Measurements from ENCODE around the gene KRTAP20-4.

KRTAP20-4 gene

GRCh38 chr21:30616125-30616524 is 4.3 kb upstream of the KRTAP20-4 start, which contains the start of gene KRTAP20-1:
Gene KRTAP20-1 (plus strand): TSS chr21:30616425. CDS start chr21:30616455, 30 bp downstream.
- in situ Hi-C loops (cut with MboI; ENCODE audit: low pct_unique_long_range_greater_than_20kb, low sequenced_read_pairs, unreplicated experiment): loop anchor here (25.0 kb wide), 1 partner anchor 96 kb away; the partner anchor contains the start of gene KRTAP21-3
- no peak for TF ChIP-seq CTCF (IDR thresholded peaks at IDR 0.05; ENCODE audit: extremely low read depth, insufficient read depth, missing control alignments)
- no peak for DNase-seq (ENCODE audit: low spot score)

- in situ Hi-C loops (cut with MboI; ENCODE audit: low pct_unique_long_range_greater_than_20kb, low sequenced_read_pairs, unreplicated experiment): loop anchor here (25.0 kb wide), 1 partner anchor 92 kb away; the partner anchor contains the start of gene KRTAP21-3
- no peak for TF ChIP-seq CTCF (IDR thresholded peaks at IDR 0.05; ENCODE audit: extremely low read depth, insufficient read depth, missing control alignments)
- DNase-seq (ENCODE audit: low spot score): no peak
Observed at GRCh38 chr21:30620080-30620479, 347 bp upstream of the KRTAP20-4 start.

DNA sequence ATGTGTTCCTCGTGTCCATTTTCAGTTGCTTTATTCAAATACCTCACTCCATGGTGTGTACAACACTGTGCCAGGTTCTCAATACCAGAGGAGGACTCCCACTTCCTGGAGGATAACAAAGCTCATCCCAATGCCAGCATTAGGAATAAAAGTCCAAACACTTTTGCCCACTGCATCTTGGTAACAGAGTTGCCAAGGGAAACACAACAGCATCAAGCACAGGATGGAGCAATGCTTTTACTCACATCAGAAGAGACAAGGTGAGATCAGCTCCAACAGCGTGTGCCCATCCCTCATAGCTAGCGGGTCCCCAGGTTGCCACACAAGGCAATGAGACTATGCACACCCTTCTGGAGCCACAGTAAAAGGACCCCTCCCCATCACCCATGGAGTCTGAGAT is 2.9 kb downstream of the KRTAP20-4 start:
- no peak for DNase-seq (ENCODE audit: low spot score)
- in situ Hi-C loops (cut with MboI; ENCODE audit: low pct_unique_long_range_greater_than_20kb, low sequenced_read_pairs, unreplicated experiment): loop anchor here (25.0 kb wide), 1 partner anchor 89 kb away; the partner anchor contains the start of gene KRTAP21-3
- TF ChIP-seq CTCF (IDR thresholded peaks at IDR 0.05; ENCODE audit: extremely low read depth, insufficient read depth, missing control alignments): no peak

DNA sequence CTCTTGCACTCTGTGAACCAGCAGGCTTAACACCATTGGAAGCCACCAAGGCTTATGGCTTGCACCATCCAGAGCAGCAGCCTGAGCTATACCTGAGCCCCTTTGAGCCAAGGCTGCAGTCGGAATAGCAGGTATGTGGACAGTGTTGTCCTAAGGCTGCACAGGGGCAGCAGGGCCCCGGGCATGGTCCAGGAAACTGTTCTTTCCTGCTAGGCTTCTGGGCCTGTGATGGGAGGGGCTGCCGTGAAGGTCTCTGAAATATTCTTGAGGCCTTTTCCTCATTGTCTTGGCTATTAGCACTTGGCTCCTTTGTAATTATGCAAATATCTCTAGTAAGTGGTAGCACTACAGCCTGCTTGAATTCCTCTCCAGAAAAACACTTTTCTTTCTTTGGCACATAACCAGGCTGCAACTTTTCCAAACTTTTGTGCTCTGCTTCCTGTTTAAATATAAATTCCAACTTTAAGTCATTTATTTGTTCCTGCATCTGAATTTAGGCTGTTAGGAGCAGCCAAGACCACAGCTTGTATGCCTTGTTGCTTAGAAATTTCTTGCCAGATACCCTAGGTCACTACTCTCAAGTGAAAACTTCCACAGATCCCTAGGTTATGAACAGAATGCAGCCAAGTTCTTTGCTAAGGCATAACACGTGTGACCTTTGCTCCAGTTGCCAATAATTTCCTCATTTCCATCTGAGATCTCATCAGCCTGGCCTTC is 5.2 kb downstream of the KRTAP20-4 start:
- no peak for DNase-seq (ENCODE audit: low spot score)
- no peak for TF ChIP-seq CTCF (IDR thresholded peaks at IDR 0.05; ENCODE audit: extremely low read depth, insufficient read depth, missing control alignments)
- in situ Hi-C loops (cut with MboI; ENCODE audit: low pct_unique_long_range_greater_than_20kb, low sequenced_read_pairs, unreplicated experiment): no loop called here

DNA sequence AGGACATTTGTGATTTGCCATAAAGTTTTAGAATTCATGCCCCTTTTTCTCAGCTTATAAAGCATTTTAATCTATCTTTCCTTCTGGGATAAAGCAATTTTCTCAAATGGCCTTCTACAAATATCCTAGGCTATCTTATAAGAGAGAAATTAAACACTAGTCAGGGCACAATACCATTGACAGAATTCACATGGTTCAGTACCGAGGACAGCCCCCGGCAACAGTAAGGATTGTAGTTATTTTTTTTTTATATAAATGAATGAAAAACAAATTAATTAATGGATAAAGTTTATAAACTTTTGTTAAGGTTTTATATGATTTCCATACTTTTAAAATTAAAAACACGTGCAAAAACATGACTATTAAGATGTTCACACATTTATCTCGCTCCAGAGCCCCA is 7.7 kb downstream of the KRTAP20-4 start:
- no peak for DNase-seq (ENCODE audit: low spot score)
- in situ Hi-C loops (cut with MboI; ENCODE audit: low pct_unique_long_range_greater_than_20kb, low sequenced_read_pairs, unreplicated experiment): no loop called here
- TF ChIP-seq CTCF (IDR thresholded peaks at IDR 0.05; ENCODE audit: extremely low read depth, insufficient read depth, missing control alignments): no peak

DNA sequence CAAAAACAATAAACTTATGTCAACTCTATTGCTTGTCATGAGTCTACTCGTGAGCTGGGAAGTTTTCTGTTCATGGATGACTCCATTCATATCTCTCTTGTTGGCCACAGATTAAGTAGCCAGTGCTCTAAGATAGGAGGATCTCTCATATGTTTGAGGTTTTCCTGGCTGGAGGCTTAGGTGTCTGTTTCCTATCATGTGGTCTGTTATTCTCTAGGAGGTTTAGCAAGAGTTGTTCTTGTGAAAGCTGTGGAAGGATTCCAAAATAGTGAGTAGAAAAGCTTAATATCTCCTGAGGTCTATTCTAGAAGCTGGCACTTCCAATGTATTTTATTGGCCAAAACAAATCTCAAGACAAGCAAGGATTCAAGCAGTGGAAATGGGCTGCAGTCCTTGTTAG is 8.8 kb downstream of the KRTAP20-4 start:
- TF ChIP-seq CTCF (IDR thresholded peaks at IDR 0.05; ENCODE audit: extremely low read depth, insufficient read depth, missing control alignments): no peak
- DNase-seq (ENCODE audit: low spot score): no peak
- in situ Hi-C loops (cut with MboI; ENCODE audit: low pct_unique_long_range_greater_than_20kb, low sequenced_read_pairs, unreplicated experiment): no loop called here

All from GM13977 (cell line).